SKM-1 (cell line): ENCODE results near the gene PCDHGA6.
"Not testable (repeated sequence)": the region's sequence is repeated elsewhere in the genome, so short reads cannot be mapped to it uniquely, and the experiment has no call there.

Experiments
- DNase-seq: peaks from one replicate; lab custom pipeline; 2025; ENCODE audit not compliant: unreplicated experiment; lab: John Stamatoyannopoulos, UW

Gene PCDHGA6

GRCh38 chr5:141359790-141360426 is 13.8 kb upstream of the PCDHGA6 start, which contains the start of gene PCDHGB2:
TSS of gene PCDHGB2 (plus strand) at chr5:141359994. CDS start at chr5:141360136, 142 bp downstream.
- DNase-seq: no peak

- DNase-seq: no peak
These were observed 13.0 kb upstream of the PCDHGA6 start for GRCh38 chr5:141360685-141361084.

- no peak for DNase-seq
These were observed 11.0 kb upstream of the PCDHGA6 start for GRCh38 chr5:141362719-141363118.

- no peak for DNase-seq
These were observed 9.6 kb upstream of the PCDHGA6 start, which contains the start of gene PCDHGA5 for GRCh38 chr5:141363952-141364660. TSS of gene PCDHGA5 (plus strand) at chr5:141364162. CDS start at chr5:141364331, 169 bp downstream.

GRCh38 chr5:141366016-141366896 is 7.4 kb upstream of the PCDHGA6 start:
- no peak for DNase-seq

- DNase-seq: no peak
These were observed 3.5 kb upstream of the PCDHGA6 start, which contains the start of gene PCDHGB3 for GRCh38 chr5:141369994-141370848. TSS of gene PCDHGB3 (plus strand) at chr5:141370242. CDS start at chr5:141370395, 153 bp downstream.

GRCh38 chr5:141371572-141372475 is 1.9 kb upstream of the PCDHGA6 start:
- no peak for DNase-seq

GRCh38 chr5:141374627-141375026 is 936 bp downstream of the PCDHGA6 start:
- DNase-seq: no peak

- DNase-seq: not testable (repeated sequence)
These were observed 1.9 kb downstream of the PCDHGA6 start for GRCh38 chr5:141375444-141376155.

GRCh38 chr5:141382469-141383294 is 9.0 kb downstream of the PCDHGA6 start, which contains the start of gene PCDHGA7:
TSS of gene PCDHGA7 (plus strand) at chr5:141382742. CDS start at chr5:141382900, 158 bp downstream.
- no peak for DNase-seq

GRCh38 chr5:141383345-141383744 is 9.7 kb downstream of the PCDHGA6 start:
- no peak for DNase-seq

- no peak for DNase-seq
These were observed 11.0 kb downstream of the PCDHGA6 start for GRCh38 chr5:141384471-141385267.

- not testable (repeated sequence) for DNase-seq
These were observed 14.0 kb downstream of the PCDHGA6 start, which contains the start of gene PCDHGB4 for GRCh38 chr5:141387557-141388311. TSS of gene PCDHGB4 (plus strand) at chr5:141387698. CDS start at chr5:141387885, 187 bp downstream.

- DNase-seq: no peak
These were observed 15.0 kb downstream of the PCDHGA6 start for GRCh38 chr5:141388661-141389060.

GRCh38 chr5:141389153-141390042 is 15.7 kb downstream of the PCDHGA6 start:
- DNase-seq: no peak
